ENCODE data around the gene SH3PXD2A.
"Not testable (repeated sequence)": the region's sequence is repeated elsewhere in the genome, so short reads cannot be mapped to it uniquely, and the experiment has no call there.

SH3PXD2A gene

DNA sequence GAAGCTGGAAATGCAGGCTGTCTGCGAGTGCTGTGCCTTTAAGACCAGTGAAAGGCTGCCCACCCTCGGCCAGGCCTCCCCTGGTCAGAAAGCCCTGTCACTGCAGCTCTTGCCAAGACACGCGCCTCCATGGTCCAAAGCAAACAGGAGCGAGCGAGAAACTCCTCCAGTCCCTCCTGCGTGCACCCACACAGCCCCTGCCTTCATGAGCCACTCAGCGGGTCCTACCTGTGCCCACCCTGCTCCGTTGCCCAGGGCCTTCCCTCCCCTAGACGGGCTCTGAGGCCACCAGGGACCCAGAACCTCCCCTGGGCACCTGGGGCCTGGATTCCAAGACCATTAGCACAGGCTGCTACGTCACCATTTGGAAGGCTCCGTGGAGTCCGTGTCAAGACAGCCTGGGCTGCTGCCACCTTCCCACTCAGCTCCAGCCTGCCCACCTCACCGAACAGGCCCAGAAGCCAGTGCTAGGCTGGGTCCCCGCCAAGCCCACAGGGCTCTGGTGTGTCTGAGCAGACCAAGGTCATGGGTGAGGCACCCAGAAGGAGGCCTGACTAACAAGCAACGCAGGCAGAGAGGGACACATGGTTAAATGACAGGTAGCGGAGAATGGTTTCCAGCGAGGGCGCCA lies 217.3 kb downstream of the SH3PXD2A start:
- no peak for DNase-seq

DNA sequence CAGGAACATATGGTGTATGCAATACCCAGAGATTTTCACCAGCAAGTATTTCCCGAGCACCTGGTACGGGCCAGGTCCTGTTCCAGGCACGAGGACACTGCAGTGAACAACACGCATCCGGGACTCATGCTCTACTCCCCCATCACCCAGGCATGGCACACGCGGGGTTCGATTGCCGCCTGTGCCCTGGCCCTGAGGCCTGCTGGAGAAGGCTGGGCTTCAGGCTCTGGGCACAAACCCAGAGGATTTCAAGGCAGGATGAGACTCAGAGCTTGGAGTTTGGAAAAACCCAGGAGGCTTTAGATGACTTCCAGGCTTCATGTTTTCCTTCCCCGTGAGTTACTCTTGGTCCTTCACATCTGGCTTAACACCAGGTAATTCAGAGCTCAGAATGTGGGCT lies 218.4 kb downstream of the SH3PXD2A start:
- no peak for DNase-seq

DNA sequence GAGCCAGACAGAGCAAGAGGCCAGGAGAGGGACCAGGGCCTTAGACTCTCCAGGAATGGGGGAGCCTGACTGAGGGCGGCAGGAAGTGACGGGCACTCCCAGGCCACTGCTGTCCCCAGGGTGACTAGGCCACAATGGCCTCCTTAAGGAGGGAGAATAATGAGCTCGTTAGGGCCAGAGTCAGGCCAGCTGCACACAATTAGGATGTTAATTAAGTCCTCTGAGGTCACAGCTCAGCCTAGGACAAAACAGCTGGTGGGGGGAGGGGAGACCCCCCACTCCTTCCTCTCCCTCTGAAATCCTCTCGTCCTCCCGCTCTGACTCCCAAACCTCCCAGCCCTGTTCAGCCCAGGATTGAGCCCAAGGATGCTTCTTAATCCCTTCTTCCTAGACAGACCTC lies 218.9 kb downstream of the SH3PXD2A start:
- no peak for DNase-seq

DNA sequence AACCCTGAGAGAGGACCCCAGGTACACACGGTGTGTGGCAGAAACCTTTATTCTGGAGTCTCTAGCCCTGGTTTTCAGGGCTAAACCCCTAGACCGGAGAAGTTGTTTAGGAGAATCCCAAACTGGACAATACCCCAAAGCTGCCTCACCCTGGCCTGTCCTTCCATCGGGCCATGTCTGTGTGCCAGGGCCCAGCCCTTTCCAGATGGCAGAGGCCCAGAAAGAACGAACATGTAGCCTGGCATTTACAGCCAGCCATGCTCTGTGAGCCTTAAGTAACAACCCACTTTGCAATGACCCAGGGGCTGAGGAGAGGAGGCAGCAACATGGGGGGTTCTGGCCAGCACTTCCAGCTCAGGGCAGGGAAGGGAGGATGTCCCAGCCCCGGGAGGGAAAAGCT lies 219.8 kb downstream of the SH3PXD2A start:
- no peak for DNase-seq

DNA sequence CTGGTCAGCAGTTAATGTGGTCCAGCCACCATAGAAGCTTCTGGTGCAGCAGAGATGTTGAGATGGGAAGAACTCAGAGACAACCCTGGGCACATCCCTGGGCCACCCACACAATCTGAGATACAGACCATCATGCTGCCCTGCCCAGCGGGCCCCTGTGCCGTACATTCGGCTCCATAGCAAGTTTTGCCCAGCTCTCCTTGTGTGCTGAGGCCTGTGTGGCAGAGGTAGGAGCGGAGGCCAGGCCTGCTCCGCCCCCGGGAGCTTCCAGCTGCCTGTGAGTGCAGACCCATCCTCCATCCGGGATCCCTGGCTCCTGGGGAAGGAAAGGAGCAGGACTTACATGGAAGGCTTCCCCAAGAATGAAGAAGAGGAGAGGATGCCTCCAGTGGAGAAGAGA lies 221.5 kb downstream of the SH3PXD2A start:
- no peak for DNase-seq

DNA sequence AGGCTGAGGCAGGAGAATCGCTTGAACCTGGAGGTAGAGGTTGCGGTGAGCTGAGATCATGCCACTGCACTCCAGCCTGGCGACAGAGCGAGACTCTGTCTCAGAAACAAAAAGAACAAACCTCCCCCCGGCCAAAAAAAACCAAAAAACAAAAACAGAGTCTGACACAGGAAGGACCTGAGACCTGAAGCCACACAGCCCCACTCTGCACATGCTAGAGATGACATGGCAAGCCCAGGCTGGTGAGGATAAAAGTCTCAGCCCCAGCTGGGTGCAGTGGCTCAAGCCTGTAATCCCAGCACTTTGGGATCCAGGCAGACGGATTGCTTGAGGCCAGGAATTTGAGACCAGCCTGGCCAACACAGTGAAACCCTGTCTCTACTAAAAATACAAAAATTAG lies 222.5 kb downstream of the SH3PXD2A start:
- not testable (repeated sequence) for DNase-seq

DNA sequence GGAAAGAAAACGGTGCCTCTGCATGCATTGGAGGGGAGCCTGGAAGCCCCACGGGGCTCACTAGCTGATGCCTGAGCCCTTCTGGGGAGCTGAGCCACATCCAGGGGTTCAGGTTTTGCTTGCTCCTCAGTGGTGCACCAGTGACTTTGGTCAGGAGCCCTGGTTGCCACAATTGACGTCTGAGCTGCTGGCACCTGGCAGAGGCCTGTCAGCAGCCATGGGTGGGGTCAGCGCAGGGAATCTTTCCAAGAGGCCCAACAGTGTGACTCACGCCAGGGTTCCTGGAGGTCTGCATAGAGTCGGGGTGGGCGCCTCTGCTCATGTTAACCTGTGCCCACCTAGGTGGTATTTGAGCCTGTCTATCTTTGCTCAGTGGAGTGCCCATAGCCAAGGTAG lies 223.1 kb downstream of the SH3PXD2A start:
- no peak for DNase-seq

DNA sequence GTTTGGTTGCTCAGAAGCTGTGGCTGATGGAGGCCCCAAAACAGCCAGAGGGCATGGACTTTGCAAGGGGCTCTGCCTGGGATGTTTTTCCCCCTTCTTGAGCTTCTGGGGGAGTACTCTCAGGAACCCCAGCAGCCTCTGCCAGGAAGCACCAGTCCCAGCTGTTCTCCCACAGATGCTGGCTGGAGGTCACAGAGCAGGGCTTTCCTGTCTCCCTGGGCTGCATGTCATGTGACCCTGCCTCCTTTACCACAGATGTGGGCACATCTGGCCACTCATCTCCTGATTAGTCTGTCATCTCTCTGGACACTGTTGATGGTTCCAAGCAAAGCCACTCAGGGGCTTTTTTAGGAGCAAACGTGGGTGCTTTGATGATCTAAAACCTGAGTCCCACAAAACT lies 225.2 kb downstream of the SH3PXD2A start:
- DNase-seq = no peak

DNA sequence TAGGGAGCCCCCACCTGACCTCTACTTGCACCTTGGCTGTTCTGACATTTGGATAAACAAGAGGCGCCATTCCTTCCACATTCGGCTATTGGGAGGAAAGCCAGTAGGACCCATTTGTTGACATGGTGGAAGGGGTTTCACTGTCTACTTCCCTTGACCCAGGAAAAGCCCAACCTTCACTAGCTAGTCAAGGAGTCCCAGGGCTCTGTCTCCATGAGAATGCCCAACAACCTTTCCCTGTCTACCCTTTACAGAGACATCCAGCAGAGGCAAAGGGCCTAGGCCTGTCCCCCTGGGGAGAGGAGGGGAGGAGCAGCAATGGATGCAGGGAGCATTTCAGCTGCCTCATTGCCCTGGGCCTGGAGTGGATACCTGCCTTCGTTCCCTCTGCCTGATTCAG lies 225.8 kb downstream of the SH3PXD2A start:
- no peak for DNase-seq

DNA sequence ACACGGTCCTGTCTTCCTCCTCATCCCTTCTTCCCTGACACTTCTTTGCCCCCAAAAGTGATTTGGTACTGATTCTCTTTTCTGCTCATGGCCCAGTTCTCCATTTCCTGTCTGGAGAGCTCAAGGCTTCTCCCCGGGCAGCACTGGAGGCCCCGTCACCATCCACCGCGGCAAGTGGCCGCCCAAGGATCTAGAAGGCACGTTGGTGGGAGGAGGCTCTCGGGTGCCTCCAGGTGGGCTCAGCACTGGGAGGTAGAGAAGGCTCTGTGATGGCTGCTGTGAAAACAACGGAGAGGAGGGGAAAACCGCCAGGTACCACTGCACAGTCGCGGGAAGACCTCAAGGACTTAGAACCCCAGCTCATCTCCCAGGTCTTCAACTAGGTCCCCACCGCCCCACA lies 227.5 kb downstream of the SH3PXD2A start:
- DNase-seq = no peak

DNA sequence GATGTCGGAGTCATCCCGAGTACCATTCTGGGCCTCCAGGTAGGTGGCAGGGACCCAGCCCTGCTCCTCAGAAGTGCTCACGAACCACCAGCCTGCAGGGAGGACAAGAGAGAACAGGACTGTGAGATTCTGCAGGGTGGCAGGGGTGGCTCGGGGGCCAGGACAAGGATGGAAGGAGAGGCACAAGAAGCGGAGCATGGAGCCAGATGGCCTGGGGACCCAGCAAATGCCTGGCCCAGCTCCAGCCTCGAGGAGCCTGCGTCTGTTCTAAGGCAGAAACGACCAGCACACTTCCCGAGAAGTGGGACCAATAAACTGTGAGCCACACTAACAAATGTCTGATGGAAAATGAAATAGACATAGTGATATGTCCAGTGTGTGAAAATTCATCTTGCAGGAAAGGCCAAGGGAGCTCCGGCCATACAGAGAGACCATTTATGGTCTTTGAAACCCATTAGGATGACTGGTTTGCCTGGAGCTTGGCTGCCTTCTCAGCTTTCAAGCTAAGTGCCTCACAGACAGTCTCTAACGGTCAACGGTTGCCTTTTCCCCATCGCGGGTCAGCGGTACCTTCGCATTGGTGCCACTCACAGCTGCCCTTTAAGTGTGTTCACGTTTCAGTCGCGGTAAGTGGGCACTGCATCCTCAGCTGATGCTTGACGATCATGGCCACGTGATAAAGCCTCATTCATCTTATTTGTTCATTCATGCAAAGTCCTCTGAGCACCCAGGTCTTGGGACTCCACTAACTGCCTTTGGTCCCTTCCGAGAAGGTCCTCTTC lies 228.1 kb downstream of the SH3PXD2A start:
- DNase-seq = no peak

DNA sequence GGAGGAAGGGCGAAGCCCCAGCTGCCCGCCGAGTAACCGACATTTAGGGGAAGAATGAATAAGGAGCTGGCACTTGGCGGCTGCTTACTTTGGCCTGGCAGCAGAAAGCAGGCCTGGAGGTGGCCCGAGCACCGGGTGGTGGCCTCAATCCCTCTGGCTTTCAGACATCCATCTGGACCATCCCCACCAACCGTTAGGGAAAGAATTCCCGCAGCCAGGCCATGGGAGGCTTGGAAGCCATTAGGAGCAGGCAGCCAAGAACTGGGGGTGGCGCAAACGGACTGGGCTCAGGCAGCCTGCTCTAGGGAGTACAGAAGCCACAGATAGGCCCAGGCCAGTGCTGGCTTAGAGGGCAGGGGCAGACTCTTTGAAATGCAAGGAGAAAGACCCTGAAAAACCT lies 229.2 kb downstream of the SH3PXD2A start:
- no peak for DNase-seq

DNA sequence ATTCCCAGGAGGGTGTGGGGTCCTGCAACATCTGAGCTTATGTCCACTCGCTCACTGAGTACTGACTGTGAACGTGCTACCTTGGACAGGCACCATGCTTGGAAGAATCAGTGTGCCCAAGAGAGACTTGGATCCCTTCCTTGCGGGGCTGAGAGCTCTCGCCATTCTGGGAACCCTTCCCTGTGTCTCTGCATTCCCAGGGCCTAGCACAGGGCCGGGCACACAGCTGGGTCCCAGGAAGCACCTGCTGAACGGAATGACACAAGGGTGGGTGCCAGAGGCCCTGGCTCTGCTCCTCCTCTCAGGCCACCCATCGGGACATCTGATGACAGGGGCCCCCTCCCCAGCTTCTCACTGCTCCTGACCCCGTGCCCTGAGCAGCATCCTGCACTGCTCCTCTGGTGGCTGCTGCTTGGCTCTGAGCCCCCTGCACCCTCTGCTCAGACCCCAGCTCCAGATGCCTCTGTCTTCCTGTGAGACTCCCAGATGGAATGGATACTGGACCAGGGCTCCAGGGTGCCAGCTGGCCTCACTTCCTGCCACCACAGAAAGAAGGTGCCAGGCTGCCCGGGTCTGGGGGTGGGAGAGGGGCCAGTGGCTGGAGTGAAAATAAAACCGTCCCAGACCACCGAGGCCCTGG lies 232.3 kb downstream of the SH3PXD2A start:
- DNase-seq = no peak

DNA sequence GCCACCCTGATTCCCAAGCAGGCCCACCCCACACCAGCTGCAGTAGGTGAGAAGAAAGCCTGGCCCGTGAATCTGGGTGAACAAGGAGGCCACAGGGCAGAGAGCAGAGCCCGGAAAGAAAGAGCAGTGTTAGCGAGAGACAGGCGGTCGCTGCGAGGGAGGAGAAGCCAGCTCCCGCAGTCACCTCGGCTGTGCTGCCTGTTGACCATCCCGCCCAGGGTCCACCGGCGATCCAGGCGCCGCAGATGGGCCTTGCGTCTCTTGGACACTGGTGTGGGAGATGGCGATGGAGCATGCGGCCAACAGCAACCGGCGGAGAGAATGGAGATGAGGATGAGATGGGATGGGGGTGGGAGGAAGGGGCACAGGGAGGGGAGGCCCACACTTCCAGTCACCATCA lies 233.1 kb downstream of the SH3PXD2A start:
- DNase-seq = no peak

DNA sequence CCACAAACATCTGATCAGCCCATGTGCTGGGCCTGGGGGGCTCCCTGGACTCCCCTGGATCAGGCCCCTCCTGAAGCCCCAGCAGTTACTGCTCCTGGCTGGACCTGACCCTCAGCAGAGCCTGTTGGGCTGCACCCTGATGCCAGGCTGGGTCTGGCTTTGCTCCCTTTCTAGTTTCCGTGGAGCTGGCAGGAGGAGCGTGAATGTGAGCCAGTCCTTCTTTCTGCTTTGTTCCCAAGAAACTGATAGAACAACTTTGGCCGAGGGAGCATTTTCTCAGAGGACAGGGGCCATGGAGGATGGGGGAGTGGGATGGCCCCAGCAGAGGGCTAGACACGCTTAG lies 233.6 kb downstream of the SH3PXD2A start:
- no peak for DNase-seq

DNA sequence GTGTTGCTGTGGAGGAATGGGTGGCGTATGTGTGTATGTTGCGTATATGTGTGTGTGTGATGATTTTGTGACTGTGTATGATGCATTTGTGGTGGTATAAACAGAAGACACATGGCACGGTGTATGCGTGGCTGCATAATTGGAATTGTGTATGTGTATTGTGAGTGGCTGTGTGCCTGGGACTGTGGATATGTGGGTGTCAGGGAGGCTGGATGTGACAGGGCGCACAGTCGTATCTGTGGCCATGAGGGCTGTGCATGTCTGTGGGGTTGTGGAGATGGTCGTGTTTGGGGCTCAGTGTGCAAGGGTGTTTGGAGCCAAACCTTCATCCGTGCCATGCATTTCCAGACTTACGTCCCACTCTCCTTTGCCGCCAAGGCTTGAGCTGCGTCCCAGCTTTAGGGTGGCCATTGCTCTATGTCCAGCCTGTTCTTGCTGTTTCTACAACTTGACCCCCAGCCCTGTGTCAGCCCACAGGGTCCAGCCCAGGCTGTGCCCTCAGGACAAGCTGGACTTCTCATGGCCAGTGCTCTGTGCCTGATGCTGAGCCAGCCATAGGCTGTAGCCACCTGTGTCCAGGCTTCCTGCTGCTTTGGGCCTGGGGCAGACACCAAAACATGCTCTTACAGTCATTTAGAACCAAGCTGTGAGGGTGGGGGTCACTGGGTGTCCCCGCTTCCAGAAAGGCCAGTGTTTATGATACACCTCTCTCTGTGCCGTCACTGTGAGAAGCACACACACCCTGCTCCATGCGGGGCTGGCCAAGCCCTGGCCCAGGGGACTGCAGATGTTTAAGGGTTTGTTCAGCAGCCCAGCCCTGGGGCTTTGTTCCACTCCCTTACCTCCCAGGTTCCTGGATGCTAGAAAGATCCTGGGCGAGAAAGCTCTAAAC lies 234.2 kb downstream of the SH3PXD2A start:
- DNase-seq = no peak

DNA sequence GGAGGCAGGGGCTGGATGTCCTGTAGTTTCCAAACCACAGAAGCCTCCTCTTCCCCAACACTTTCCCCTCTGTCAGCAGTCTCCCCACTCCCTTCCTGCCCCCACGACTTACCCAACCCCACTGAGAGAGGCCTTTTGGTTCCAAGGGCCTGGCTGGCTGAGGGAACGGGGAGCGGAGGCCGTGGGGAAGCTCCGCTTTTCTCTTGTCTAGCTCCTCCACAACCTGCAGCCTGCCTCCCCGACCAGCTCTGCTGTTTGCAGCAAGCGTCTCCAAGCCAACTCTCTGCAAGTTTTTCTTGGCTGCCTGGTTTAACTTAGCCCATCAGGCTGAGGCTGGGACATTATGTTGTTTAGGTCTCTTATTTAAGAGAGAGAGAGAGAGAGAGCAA lies 235.0 kb downstream of the SH3PXD2A start:
- DNase-seq = no peak

DNA sequence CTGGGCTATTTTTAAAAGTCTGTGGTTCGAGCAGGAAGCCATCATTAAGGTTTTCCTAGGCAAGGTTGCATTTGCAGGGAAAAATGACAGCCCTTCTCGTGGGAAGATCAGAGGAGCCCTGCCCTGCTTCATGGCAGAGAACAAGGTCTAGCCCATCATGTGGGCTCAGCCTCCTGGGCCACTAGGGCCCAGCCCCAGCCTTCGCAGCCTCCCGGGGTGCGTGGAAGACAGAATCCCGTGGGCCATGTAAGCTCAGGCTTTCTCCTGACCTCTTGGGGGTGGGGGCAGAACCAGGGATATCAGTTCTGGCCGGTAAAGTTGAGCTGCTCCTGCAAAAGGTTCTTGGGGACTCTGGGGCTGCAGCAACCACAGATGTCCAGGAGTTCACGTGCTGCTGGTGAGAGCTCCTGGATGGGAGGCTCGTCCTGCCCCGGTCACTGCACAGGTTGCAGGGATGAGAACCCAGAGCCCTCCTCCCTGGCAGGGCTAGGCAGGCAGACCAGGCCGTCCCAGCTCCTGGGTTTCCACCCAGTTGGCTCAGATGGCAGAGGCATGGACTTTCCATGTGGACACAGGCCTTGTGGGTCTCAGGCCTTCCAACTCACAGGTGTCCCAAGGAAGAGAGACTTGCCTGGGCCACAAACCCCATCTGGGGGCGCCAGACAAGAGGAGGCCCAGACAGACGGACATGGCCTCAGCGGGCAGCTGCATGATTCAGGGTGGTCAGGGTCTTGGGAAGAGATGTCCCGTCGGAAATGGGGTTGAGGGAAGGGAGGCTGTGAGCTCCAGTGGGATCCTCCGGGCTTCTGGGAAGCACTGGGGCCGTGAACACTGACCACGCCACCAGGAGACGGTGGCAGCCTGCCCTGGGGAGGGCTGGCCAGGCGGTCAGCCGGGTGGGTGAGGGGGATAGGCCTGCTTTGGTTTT lies 235.7 kb downstream of the SH3PXD2A start:
- no peak for DNase-seq

DNA sequence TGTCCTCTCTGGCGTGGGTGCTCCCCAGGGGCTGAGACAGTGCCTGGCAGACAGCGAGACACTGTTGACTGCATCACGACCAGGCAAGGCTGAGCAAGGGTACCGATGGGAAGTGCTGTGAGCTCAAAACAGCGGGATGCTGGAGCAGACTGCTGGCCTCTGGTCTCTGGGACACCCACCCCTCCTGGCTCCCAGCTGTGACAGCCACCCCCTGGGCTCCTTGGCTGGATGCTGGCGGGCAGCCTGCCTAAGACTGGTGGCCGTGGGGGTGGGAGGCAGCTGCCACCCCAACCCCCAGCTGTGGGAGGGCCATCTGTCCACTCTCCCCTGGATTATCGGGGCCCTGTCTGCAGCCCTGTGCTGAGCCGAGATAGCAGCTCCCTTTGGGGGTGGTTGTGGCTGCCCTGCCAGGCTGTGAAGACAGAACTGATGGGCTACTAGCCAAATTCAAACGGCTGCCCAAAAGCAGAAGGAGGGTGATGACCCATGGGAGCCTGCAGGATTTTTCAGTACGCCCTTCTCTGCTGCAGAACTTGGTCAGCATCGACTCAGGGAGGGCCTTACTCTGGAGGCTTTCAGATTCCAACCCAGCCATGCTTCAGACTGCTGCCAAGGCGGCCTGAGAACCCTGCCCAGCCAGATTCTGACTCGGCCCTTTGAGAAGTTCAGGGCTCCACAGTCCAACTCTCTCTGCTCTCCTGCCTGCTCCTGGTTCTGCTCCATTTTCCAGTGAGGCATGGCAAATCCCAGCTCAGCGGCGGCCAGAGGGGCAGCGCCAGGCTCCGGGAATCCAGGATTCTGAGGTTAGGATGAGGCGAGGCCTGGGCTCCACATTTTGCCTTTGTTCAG lies 236.6 kb downstream of the SH3PXD2A start:
- no peak for DNase-seq

DNA sequence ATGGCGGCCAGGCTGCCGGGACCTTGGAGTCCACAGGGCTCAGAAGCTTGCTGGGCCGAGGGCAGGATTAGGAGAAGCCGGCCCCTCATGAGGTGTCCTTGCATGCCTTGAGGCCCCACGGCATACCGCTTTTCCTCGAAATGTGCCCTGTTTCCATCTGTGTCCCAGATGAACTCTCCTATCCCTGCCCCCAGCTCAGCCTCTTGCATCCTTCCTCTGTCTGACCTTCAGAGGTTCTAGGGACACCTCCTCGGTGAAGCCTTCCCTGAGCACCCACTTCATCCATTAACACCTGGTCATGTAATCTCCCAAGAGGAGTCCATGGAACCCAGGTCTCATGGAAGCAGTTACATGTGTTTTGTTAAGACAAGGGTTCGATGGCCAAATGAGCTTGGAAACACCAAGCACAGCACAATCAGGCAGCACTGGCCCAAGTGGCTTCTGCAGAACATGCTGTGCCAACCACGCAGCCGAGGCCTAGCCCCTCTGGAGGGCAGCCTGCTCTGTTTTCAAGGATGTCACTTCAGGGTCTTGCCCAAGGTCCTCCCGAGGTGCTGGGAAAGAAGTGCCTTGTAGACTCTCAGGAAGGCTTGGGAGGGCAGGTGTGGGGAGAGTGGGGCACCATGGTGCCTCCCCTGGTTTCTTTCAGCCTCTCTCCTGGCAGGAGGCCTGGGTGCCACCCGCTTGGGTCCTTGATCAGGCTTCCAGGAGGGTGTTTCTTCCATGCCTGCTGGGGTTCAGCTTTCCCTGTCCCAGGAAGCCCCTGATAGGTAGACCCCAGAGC lies 237.6 kb downstream of the SH3PXD2A start:
- DNase-seq = no peak

Data from NCI-H2227 treated with DMSO at 0.1 percent for 48 hours (cell line).